ENCODE results near the gene IRF5.
A peak's percentile ranks its signal among the peaks of the same experiment; 100 is the strongest.

Gene IRF5

GRCh38 chr7:128903621-128904361 lies 33.9 kb upstream of the IRF5 start (continued):
- no peak for TF ChIP-seq PRDM2 (tag by site-specific recombination; IDR thresholded peaks at IDR 0.05; ENCODE audit: borderline replicate concordance)
- TF ChIP-seq ZNF596 (tag by site-specific recombination; IDR thresholded peaks at IDR 0.05): no peak
- no peak for TF ChIP-seq ZNF548 (tag by site-specific recombination; IDR thresholded peaks at IDR 0.05)

- H3K4me1 ChIP-seq (ENCODE audit: control insufficient read depth, insufficient read depth, low read length): no peaks in the 10 kb centered on the region
- no peaks in the 10 kb centered on the region for H3K9me3 ChIP-seq (ENCODE audit: control insufficient read depth, insufficient read depth, low read depth, low read length)
- H3K36me3 ChIP-seq (ENCODE audit: control insufficient read depth in 2 of 2, insufficient read depth in 1 of 2, low read length in 2 of 2): no peaks in the 10 kb centered on the region
- H3K4me3 ChIP-seq (ENCODE audit: low read depth, low read length): no peak overlapping the region
- ChIA-PET CTCF (interaction anchor here (0.6 to 3.1 kb wide), 5 partner anchors 16 to 560 kb away, joined by 3 to 16 read pairs (median 4); no protein-coding TSS in a partner anchor), POLR2A (no interaction called here)
- no peak overlapping the region for H3K27ac ChIP-seq (ENCODE audit: extremely low read depth, low read depth, low read length)
- TF ChIP-seq PRDM10 (tag by site-specific recombination; IDR thresholded peaks at IDR 0.05): no peak
- no peak for TF ChIP-seq AEBP2 (tag by site-specific recombination; IDR thresholded peaks at IDR 0.05; ENCODE audit: borderline replicate concordance)
- TF ChIP-seq ZEB2 (tag by site-specific recombination; IDR thresholded peaks at IDR 0.05): no peak
- TF ChIP-seq ZNF19 (tag by site-specific recombination; IDR thresholded peaks at IDR 0.05; ENCODE audit: low read depth): no peak
- TF ChIP-seq SP7 (tag by site-specific recombination; IDR thresholded peaks at IDR 0.05): no peak
- TF ChIP-seq ZNF10 (tag by site-specific recombination; IDR thresholded peaks at IDR 0.05): 0 out of 2 replicates have a peak, but pooled peaks have one; percentile 31
- TF ChIP-seq MYNN (tag by site-specific recombination; IDR thresholded peaks at IDR 0.05; ENCODE audit: borderline replicate concordance): no peak
- 0 out of 2 replicates have a peak, but pooled peaks have one; percentile 27 for TF ChIP-seq ZBTB8A (tag by site-specific recombination; IDR thresholded peaks at IDR 0.05)
- TF ChIP-seq ZNF292 (tag by site-specific recombination; IDR thresholded peaks at IDR 0.05; ENCODE audit: borderline replicate concordance, low read depth): no peak
- peak; percentile 60 for TF ChIP-seq ZNF366 (tag by site-specific recombination; conservative IDR thresholded peaks at IDR 0.05)
- TF ChIP-seq ZNF654 (tag by site-specific recombination; IDR thresholded peaks at IDR 0.05; ENCODE audit: low read depth): peak; percentile 73
- TF ChIP-seq FEZF1 (tag by site-specific recombination; IDR thresholded peaks at IDR 0.05): no peak
- no peak for TF ChIP-seq SCRT1 (tag by site-specific recombination; IDR thresholded peaks at IDR 0.05; ENCODE audit: borderline replicate concordance)
- no peak for TF ChIP-seq ZNF146 (tag by site-specific recombination; IDR thresholded peaks at IDR 0.05)
- no peak for TF ChIP-seq ZNF548 (tag by site-specific recombination; IDR thresholded peaks at IDR 0.05)
- no peak for TF ChIP-seq ZNF433 (tag by site-specific recombination; IDR thresholded peaks at IDR 0.05; ENCODE audit: low read depth)
- TF ChIP-seq ZNF37A (tag by site-specific recombination; IDR thresholded peaks at IDR 0.05): no peak
- TF ChIP-seq ZNF398 (tag by site-specific recombination; IDR thresholded peaks at IDR 0.05): peak; percentile 76
- no peak for TF ChIP-seq ZNF184 (tag by site-specific recombination; IDR thresholded peaks at IDR 0.05)
Observed at GRCh38 chr7:128904381-128905197, 33.1 kb upstream of the IRF5 start.

Measured in HEK293 (cell line).